ENCODE data around the gene PANX2.

PANX2 gene

DNA sequence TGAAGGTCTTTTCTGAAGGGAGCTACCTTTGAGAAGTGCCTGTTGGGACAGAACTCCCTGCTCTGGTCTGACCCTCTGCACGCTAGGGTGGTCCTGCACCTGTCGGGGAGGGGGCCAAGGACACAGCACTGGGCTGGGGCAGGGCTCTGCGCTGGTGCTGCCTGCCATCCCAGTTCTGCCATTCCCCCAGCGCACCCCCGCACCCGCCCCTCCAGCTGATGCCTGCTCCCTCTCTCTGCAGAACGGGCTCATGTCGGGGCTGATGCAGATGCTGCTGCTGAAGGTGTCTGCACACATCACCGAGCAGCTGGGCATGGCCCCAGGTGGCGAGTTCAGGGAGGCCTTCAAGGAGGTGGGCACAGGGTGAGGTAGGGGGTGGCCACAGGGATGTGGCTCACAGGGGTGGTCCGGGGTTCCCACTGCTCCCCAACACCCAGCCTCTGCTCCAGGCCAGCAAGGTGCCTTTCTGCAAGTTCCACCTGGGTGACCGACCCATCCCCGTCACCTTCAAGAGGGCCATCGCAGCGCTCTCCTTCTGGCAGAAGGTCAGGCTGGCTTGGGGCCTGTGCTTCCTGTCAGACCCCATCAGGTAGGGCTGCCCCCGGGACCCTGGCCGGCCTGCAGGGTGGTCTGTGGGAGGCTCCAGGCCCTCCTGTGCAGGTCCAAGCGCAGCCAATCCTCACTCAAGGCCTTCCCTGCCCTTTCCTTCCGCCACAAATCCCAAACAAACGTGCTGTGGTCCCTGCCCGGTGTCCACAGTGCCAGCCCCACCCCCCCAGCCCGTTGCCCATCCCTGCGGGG lies 26.7 kb downstream of the PANX2 start:
- DNase-seq (ENCODE audit: insufficient read length) (no peak), FAIRE-seq (no peak)
- TF ChIP-seq TAF1 (IDR thresholded peaks at IDR 0.05; ENCODE audit: borderline replicate concordance, low read depth, low read length) (no peak), POLR2A (IDR thresholded peaks at IDR 0.05; ENCODE audit: low read depth, low read length) (0 out of 2 replicates have a peak, but pooled peaks have one; percentile 6), POLR2AphosphoS5 (IDR thresholded peaks at IDR 0.05; ENCODE audit: low read depth, low read length) (no peak; the same call in 1 of the 2 replicates)

DNA sequence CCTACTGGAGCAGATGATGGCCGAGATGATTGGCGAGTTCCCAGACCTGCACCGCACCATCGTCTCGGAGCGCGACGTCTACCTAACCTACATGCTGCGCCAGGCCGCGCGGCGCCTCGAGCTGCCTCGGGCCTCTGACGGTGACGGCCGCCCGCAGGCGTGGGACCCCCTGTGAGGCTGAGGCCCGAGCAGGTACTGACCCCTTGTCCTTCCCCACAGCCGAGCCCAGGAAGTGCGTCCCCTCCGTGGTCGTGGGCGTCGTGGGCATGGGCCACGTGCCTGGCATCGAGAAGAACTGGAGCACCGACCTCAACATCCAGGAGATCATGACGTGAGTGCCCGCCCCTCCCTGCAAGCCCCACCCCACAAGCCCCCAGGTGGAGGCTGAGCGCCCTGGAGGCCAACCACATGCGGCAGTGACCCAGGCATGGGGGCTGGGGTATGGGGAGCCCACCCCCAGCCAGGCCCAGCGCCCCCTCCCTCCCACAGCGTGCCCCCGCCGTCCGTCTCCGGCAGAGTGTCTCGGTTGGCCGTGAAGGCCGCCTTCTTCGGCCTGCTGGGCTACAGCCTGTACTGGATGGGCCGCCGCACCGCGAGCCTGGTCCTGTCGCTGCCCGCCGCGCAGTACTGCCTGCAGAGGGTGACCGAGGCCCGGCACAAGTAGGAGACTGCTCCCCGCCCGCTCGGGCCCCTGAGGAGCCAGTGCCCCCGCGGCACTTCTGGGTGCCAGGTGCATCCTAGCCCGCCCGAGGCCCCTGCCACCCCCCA lies 27.5 kb downstream of the PANX2 start:
- TF ChIP-seq TAF1 (IDR thresholded peaks at IDR 0.05; ENCODE audit: borderline replicate concordance, low read depth, low read length) (no peak), POLR2A (IDR thresholded peaks at IDR 0.05; ENCODE audit: low read depth, low read length) (0 out of 2 replicates have a peak, but pooled peaks have one; percentile 7)
- DNase-seq (ENCODE audit: insufficient read length): no peak
- no peak for FAIRE-seq

DNA sequence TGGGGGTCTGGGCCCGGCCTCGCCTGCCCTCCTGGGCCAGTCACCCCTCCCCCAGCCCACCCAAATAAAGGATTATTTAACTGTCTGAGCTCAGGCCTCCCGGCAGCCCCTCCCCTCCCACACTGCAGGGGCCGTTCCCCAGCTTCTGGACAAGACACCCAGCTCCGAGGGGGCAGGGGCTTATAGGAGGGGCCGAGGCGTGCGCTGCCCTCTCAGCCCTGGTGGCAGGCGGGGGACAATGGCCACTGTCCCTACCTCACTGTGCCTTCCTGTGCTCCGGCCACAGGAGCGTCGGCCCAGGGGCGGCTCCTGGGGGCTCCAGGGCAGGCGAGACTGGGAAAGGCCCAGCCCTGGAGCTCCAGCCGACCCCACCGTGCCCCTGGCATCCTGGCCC lies 28.1 kb downstream of the PANX2 start:
- TF ChIP-seq POLR2A (IDR thresholded peaks at IDR 0.05; ENCODE audit: low read depth, low read length) (no peak), TAF1 (IDR thresholded peaks at IDR 0.05; ENCODE audit: borderline replicate concordance, low read depth, low read length) (no peak), POLR2AphosphoS5 (IDR thresholded peaks at IDR 0.05; ENCODE audit: low read depth, low read length) (no peak)
- DNase-seq (ENCODE audit: insufficient read length) (no peak), FAIRE-seq (no peak)

DNA sequence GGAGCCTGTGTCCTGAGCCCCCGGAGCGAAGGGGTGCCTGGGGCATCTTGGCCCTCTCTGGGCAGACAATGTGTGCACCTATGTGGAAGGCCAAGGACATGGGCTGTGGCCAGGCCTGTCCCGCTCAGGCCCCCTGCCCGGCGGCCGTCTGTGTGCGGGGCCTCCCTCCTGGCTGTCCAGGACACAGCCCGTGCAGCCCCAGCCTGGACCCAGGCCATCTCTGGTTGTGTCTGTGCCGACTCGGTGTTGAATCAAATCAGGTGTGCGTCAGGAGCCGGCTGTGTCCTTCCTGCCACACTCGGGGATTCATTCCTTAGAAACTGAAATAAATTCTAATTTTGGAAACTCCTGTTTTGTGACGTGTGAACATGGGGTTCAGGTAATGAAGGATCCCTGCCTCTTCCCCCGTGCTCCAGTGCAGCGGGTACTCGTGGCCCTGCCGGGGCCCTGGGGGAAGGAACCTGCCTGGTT lies 28.8 kb downstream of the PANX2 start:
- TF ChIP-seq POLR2AphosphoS5 (IDR thresholded peaks at IDR 0.05; ENCODE audit: low read depth, low read length) (no peak), TAF1 (IDR thresholded peaks at IDR 0.05; ENCODE audit: borderline replicate concordance, low read depth, low read length) (no peak), POLR2A (IDR thresholded peaks at IDR 0.05; ENCODE audit: low read depth, low read length) (no peak)
- FAIRE-seq (no peak), DNase-seq (ENCODE audit: insufficient read length) (no peak)

DNA sequence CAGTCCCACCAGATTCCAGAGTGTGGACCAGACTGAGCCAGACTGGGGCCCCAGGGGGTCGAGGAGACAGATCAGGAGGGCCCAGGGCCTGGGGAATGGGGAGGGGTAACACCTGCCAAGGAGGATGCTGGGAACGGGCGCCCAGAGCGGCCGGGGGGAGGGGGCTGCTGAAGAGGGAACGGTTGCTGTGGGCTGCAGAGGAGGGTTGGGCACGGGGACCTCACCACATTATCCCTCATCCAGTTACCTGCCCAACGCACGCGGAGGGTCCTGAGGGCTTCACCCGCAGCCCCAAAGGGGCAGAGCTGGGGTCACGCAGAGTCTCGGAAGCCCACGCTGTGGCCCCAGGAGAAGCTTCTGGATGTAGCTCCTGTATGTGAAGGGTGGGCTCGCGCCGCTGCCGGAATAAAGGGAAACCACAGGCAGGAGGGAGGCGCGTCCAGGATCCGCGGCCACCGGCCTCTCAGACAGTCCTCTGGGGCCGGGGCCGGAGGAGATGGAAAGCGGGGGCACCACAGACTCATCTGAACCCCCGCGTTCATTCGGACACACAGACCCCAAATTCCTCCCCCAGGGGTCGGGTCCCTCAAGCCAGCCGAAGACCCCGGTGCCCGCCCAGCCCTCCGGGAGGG lies 29.4 kb downstream of the PANX2 start:
- no peak for FAIRE-seq
- TF ChIP-seq TAF1 (IDR thresholded peaks at IDR 0.05; ENCODE audit: borderline replicate concordance, low read depth, low read length): no peak
- TF ChIP-seq POLR2A (IDR thresholded peaks at IDR 0.05; ENCODE audit: low read depth, low read length): peak; percentile 43; the same call in 1 of the 2 replicates
- DNase-seq (ENCODE audit: insufficient read length): no peak

DNA sequence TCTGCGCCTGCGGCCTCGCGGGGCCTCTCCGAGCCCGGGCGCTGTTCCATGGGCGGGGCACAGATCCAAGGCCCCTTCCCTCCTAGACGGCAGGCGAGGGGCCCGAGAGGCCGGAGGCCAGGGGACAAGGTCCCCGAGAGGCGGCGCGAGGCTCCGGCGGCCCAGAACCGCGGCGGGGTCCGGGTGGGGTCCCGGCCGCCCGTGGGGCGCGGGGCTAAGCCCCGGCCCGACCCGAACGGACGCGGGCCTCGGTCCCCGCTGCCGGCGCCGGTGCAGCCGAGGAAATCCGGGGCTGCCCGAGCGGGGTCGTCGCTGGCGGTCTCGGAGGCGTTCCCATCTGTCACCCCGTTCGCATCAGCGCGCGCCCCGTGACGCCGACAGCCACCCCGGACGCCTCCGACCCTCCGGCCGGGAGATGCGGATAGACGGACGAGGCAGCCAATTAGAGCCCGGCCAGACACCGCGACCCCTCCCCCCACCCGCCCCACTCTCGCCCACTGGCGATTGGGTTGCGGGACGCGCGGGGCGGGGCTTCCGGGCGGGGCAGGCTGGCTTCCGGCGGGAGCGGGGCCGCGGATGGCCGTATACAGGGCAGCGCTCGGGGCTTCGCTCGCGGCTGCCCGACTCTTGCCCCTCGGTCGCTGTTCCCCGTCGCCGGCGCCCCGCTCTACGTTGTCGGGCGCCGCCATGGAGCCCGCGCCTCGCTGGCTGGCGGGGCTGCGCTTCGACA lies 30.1 kb downstream of the PANX2 start, which contains the start of gene SELENOO:
Gene SELENOO, plus strand, starts transcription at position 551 of the 730 bp plus-strand sequence. Its CDS starts 26 bp downstream, at position 577.
- TF ChIP-seq TAF1 (IDR thresholded peaks at IDR 0.05; ENCODE audit: borderline replicate concordance, low read depth, low read length) (no peak), POLR2AphosphoS5 (IDR thresholded peaks at IDR 0.05; ENCODE audit: low read depth, low read length) (0 out of 2 replicates have a peak, but pooled peaks have one; percentile 34), POLR2A (IDR thresholded peaks at IDR 0.05; ENCODE audit: low read depth, low read length) (peak; percentile 64; the same call in 1 of the 2 replicates)

DNA sequence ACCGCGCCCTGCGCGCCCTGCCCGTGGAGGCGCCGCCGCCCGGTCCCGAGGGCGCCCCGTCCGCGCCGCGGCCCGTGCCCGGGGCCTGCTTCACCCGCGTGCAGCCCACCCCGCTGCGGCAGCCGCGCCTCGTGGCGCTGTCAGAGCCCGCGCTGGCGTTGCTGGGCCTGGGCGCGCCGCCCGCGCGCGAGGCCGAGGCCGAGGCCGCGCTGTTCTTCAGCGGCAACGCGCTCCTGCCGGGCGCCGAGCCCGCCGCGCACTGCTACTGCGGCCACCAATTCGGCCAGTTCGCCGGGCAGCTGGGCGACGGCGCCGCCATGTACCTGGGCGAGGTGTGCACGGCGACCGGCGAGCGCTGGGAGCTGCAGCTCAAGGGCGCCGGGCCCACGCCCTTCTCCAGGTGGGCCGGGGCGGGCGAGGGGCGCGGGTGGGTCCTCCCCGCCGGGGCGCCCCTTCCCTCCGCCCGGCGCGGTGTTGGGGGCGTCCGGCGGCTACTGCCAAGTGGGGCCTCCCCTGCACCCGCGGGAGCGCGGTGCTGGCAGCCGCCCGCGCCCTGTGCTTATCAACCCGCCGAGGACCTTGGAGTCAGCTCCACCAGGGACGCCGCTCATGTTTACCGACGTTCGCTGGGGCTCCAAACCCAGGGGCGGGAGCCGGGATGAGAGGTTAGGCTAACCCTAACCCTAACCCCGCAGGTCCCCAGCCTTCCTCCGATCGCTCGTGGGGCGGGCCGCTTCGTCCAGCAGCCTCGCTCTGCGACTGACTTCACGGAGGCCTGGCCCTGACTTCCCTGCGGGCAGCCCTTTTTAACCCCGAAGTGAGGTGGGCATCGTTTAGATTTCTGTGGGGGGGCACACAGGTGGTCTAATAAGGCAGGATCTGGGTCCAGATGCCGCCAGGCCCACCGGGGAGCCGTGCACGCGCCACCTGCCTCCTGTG lies 30.9 kb downstream of the PANX2 start:
- TF ChIP-seq POLR2A (IDR thresholded peaks at IDR 0.05; ENCODE audit: low read depth, low read length) (no peak), POLR2AphosphoS5 (IDR thresholded peaks at IDR 0.05; ENCODE audit: low read depth, low read length) (no peak)
- DNase-seq (ENCODE audit: insufficient read length) (no peak), FAIRE-seq (no peak)

More for the DNA sequence above, 30.1 kb downstream of the PANX2 start, which contains the start of gene SELENOO:
- FAIRE-seq (peak; percentile 95), DNase-seq (ENCODE audit: insufficient read length) (peak; percentile 99)

DNA sequence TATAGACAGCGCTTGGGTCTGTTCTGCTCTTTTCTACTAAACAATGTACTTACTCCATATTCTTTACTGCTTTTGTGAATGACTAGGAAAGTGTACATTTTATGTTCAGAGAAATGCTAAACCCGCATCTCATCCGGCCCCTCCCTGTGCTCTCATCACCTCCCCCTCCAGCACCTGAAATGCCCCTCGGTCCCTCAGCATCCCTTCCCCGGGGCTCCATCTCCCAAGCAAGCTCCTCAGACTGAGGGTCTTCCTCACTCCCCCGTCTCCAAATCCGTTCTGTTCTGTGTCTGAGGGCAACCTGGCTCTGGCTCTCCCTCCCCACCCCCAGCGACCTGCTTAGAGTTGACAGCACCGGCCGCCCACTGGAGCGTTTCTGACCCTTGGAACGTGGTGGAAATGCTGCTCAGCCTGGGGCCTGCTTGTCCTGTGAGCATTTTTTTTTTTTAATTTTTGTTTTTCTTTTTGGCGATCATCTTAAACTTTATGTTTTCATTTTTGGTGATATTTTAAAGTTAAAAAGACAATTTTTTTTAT lies 31.7 kb downstream of the PANX2 start:
- FAIRE-seq (peak; percentile 48), DNase-seq (ENCODE audit: insufficient read length) (no peak)
- TF ChIP-seq POLR2A (IDR thresholded peaks at IDR 0.05; ENCODE audit: low read depth, low read length) (no peak), TAF1 (IDR thresholded peaks at IDR 0.05; ENCODE audit: borderline replicate concordance, low read depth, low read length) (no peak), POLR2AphosphoS5 (IDR thresholded peaks at IDR 0.05; ENCODE audit: low read depth, low read length) (no peak)

DNA sequence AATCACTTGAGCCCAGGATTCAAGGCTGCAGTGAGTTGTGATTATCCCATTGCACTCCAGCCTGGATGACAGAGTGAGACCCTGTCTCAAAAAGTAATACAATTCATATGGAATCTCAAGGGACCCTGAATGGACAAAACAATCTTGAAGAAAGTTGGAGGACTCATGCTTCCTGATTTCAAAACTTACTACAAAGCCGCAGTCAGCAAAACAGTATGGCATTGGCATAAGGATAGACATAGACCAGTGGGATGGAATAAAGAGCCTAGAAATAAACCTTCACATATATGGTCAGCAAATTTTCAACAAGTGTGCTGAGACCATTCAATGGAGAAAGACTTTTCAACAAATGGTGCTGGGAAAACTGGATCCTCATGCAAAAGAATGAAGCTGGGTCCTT lies 32.8 kb downstream of the PANX2 start:
- FAIRE-seq: no peak
- no peak for DNase-seq (ENCODE audit: insufficient read length)
- TF ChIP-seq POLR2AphosphoS5 (IDR thresholded peaks at IDR 0.05; ENCODE audit: low read depth, low read length) (no peak), TAF1 (IDR thresholded peaks at IDR 0.05; ENCODE audit: borderline replicate concordance, low read depth, low read length) (no peak), POLR2A (IDR thresholded peaks at IDR 0.05; ENCODE audit: low read depth, low read length) (no peak)

DNA sequence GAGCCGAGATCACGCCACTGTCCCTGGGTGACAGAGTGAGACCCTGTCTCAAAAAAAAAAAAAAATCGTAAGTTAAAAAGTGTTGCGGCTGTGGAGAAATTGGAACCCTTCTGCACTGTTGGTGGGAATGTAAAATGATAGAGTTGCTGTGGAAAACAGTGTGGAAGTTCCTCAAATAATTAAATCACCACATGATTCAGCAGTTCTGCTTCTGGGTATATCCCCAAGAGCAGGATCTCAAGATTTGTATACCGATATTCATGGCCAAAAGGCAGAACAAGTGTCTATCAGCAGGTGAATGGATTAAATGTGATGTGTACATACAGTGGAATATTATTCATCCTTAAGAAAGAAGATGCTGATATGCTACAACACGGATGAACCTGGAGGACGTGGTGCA lies 34.0 kb downstream of the PANX2 start:
- no peak for DNase-seq (ENCODE audit: insufficient read length)
- TF ChIP-seq TAF1 (IDR thresholded peaks at IDR 0.05; ENCODE audit: borderline replicate concordance, low read depth, low read length) (no peak), POLR2A (IDR thresholded peaks at IDR 0.05; ENCODE audit: low read depth, low read length) (no peak), POLR2AphosphoS5 (IDR thresholded peaks at IDR 0.05; ENCODE audit: low read depth, low read length) (no peak)
- no peak for FAIRE-seq
